Fibroblast of lung (primary cell): ENCODE measurements around the gene NEAT1. TPM values are rescaled to one million over a fixed set of nuclear protein-coding genes. Genes with fewer than 3 reads are reported as not detected.

Source experiments
- DNase-seq, 2 donors: peaks; one replicate each; pipeline versions ENCODE4 v3.0.0 to v3.0.0-alpha.2; 2010; ENCODE audit warnings: low read depth in 2 of 2
- H2AFZ ChIP-seq: 2 replicates; pipeline ENCODE4 v1.5.1; 2012; ENCODE audit warnings: low read length, control low read depth, inconsistent platforms
- H3K27ac ChIP-seq: 2 replicates; pipeline ENCODE4 v1.5.1; 2011; ENCODE audit warnings: low read length, control low read depth; ENCODE audit not compliant: insufficient read depth
- H3K27me3 ChIP-seq: 2 replicates; pipeline ENCODE4 v1.5.1; 2011; ENCODE audit warnings: mild to moderate bottlenecking, low read length; ENCODE audit not compliant: control insufficient read depth, insufficient read depth
- H3K36me3 ChIP-seq: 2 replicates; pipeline ENCODE4 v1.5.1; 2011; ENCODE audit warnings: low read length; ENCODE audit not compliant: control insufficient read depth, insufficient read depth
- H3K4me1 ChIP-seq: 2 replicates; pipeline ENCODE4 v1.5.1; 2011; ENCODE audit warnings: low read length; ENCODE audit not compliant: control insufficient read depth, insufficient read depth; ENCODE audit errors: extremely low read depth
- H3K4me2 ChIP-seq: 2 replicates; pipeline ENCODE4 v1.5.1; 2011; ENCODE audit warnings: low read length, control low read depth; ENCODE audit not compliant: insufficient read depth; ENCODE audit errors: extremely low read depth
- H3K4me3 ChIP-seq, 4 experiments: fragments of 200-600 bp in 1 of 4; sonication (generic) in 1 of 4; replicated peaks in 1 of 4; 2 replicates each; pipeline ENCODE4 v1.5.1; 2011 to 2016; ENCODE audit warnings: low read length in 4 of 4, low read depth in 3 of 4, mild to moderate bottlenecking in 3 of 4, control low read depth in 2 of 4, inconsistent platforms in 1 of 4, mixed read lengths in 1 of 4; ENCODE audit not compliant: insufficient read depth in 1 of 4; ENCODE audit errors: control extremely low read depth in 1 of 4
- H3K79me2 ChIP-seq: 2 replicates; pipeline ENCODE4 v1.5.1; 2012; ENCODE audit warnings: mild to moderate bottlenecking, low read length, inconsistent platforms; ENCODE audit not compliant: control insufficient read depth, insufficient read depth
- H3K9ac ChIP-seq: 2 replicates; pipeline ENCODE4 v1.5.1; 2011; ENCODE audit warnings: mild to moderate bottlenecking, low read length, control low read depth; ENCODE audit not compliant: insufficient read depth
- H3K9me3 ChIP-seq: 2 replicates; pipeline ENCODE4 v1.5.1; 2012; ENCODE audit warnings: low read depth, low read length; ENCODE audit not compliant: control insufficient read depth, insufficient read depth
- H4K20me1 ChIP-seq: 2 replicates; pipeline ENCODE4 v1.5.1; 2011; ENCODE audit warnings: low read length; ENCODE audit not compliant: control insufficient read depth, insufficient read depth; ENCODE audit errors: extremely low read depth
- CTCF ChIP-seq, 2 donors: IDR thresholded peaks in 1 of 2; conservative IDR thresholded peaks in 1 of 2; 1 replicate in 1 of 2; 2 replicates in 1 of 2; pipeline ENCODE4 v1.5.1; 2011 to 2012; ENCODE audit warnings: low read length in 2 of 2, control low read depth in 1 of 2, inconsistent platforms in 1 of 2, low read depth in 1 of 2, mild to moderate bottlenecking in 1 of 2
- EZH2 ChIP-seq: IDR thresholded peaks from 2 replicates; pipeline ENCODE4 v1.5.1; 2012; ENCODE audit warnings: low read length, control low read depth, mild to moderate bottlenecking; ENCODE audit errors: missing control alignments
- polyA plus RNA-seq, 2 donors: library from polyadenylated mRNA; depleted of rRNA in 1 of 2; stranded (reverse) in 1 of 2; unstranded in 1 of 2; fragments of >200 nt; gene quantifications; 2 replicates each; pipeline ENCODE4 v1.2.1, GENCODE V29; 2011 to 2012; ENCODE audit warnings: missing spikeins in 1 of 2
- total RNA-seq: library from RNA; depleted of rRNA; stranded (reverse); fragments of >200 nt; gene quantifications from 2 replicates; pipeline ENCODE4 v1.2.1, GENCODE V29; 2014

NEAT1 gene
- total and polyA plus RNA-seq, 2 donors (not counting 1 experiment from before 2014, with no cell fraction given) = 40.9 to 299 TPM

GRCh38 chr11:65486570-65487466 lies 64.2 kb downstream of the NEAT1 start:
- peak overlapping the region in 1 of 4 experiments; percentile 22 for H3K4me3 ChIP-seq
- TF ChIP-seq CTCF (conservative IDR thresholded peaks at IDR 0.05 in 1 of 2, IDR thresholded peaks at IDR 0.05 in 1 of 2; ENCODE audit: low read depth in 1 of 2, low read length in 2 of 2) (no peak), EZH2 (no peak)
- H4K20me1 ChIP-seq = no peaks in the 10 kb centered on the region

GRCh38 chr11:65487467-65488272 lies 65.1 kb downstream of the NEAT1 start:
- peak; percentile 100 for DNase-seq
- Histone ChIP-seq H3K27me3 (no peaks in the 10 kb centered on the region), H3K27ac (peak overlapping the region; percentile 100), H3K4me2 (peak overlapping the region; percentile 94), H4K20me1 (no peaks in the 10 kb centered on the region), H3K79me2 (peaks cover 34% of the 10 kb centered on the region), H3K9ac (peak overlapping the region; percentile 90), H3K36me3 (no peaks in the 10 kb centered on the region), H2AFZ (no peak overlapping the region), H3K9me3 (no peaks in the 10 kb centered on the region), H3K4me3 (peak overlapping the region; percentile 6 to 43 (median 22)), H3K4me1 (peaks cover 58% of the 10 kb centered on the region)
- no peak for TF ChIP-seq CTCF (conservative IDR thresholded peaks at IDR 0.05 in 1 of 2, IDR thresholded peaks at IDR 0.05 in 1 of 2; ENCODE audit: low read depth in 1 of 2, low read length in 2 of 2)
- TF ChIP-seq EZH2 = no peak

More at GRCh38 chr11:65486570-65487466, 64.2 kb downstream of the NEAT1 start:
- peak overlapping the region; percentile 59 for H3K4me2 ChIP-seq
- no peaks in the 10 kb centered on the region for H3K36me3 ChIP-seq
- no peak for DNase-seq
- H3K27me3 ChIP-seq = no peaks in the 10 kb centered on the region
- H3K27ac ChIP-seq = peak overlapping the region; percentile 97
- peak overlapping the region; percentile 48 for H3K9ac ChIP-seq
- peaks cover 49% of the 10 kb centered on the region for H3K4me1 ChIP-seq
- no peaks in the 10 kb centered on the region for H3K9me3 ChIP-seq
- H3K79me2 ChIP-seq = peaks cover 32% of the 10 kb centered on the region
- no peak overlapping the region for H2AFZ ChIP-seq
